GM21367 (cell line): ENCODE measurements around the gene PTCSC3.
"Not testable (repeated sequence)": the region's sequence is repeated elsewhere in the genome, so short reads cannot be mapped to it uniquely, and the experiment has no call there.

Experiments used
- ATAC-seq: cut with Tn5 transposase; IDR thresholded peaks from one replicate; pipeline ENCODE4 v1.9.1; 2021; ENCODE audit not compliant: unreplicated experiment

The PTCSC3 gene

GRCh38 chr14:36174767-36175424 lies 1.6 kb downstream of the PTCSC3 start:
- ATAC-seq: no peak

GRCh38 chr14:36173161-36173560 lies 3.4 kb downstream of the PTCSC3 start:
- ATAC-seq: no peak

- ATAC-seq: no peak
These were observed 4.9 kb downstream of the PTCSC3 start for GRCh38 chr14:36171607-36172006.

GRCh38 chr14:36167431-36167830 lies 9.1 kb downstream of the PTCSC3 start:
- no peak for ATAC-seq

GRCh38 chr14:36163451-36163850 lies 13.1 kb downstream of the PTCSC3 start:
- no peak for ATAC-seq

- no peak for ATAC-seq
These were observed 14.3 kb downstream of the PTCSC3 start for GRCh38 chr14:36162267-36162666.

GRCh38 chr14:36161776-36162175 lies 14.7 kb downstream of the PTCSC3 start:
- no peak for ATAC-seq

GRCh38 chr14:36151335-36151734 lies 25.2 kb downstream of the PTCSC3 start:
- no peak for ATAC-seq

- ATAC-seq: no peak
These were observed 42.5 kb downstream of the PTCSC3 start for GRCh38 chr14:36134038-36134437.

- no peak for ATAC-seq
These were observed 43.7 kb downstream of the PTCSC3 start for GRCh38 chr14:36132826-36133225.

GRCh38 chr14:36130186-36130585 lies 46.3 kb downstream of the PTCSC3 start:
- ATAC-seq: no peak

- ATAC-seq: no peak
These were observed 47.3 kb downstream of the PTCSC3 start for GRCh38 chr14:36129181-36129580.

GRCh38 chr14:36113341-36113740 lies 63.2 kb downstream of the PTCSC3 start:
- ATAC-seq: no peak

GRCh38 chr14:36111822-36112583 lies 64.5 kb downstream of the PTCSC3 start:
- ATAC-seq: no peak

- no peak for ATAC-seq
These were observed 71.1 kb downstream of the PTCSC3 start for GRCh38 chr14:36105401-36105800.

GRCh38 chr14:36104258-36104657 lies 72.3 kb downstream of the PTCSC3 start:
- not testable (repeated sequence) for ATAC-seq

GRCh38 chr14:36099619-36100018 lies 76.9 kb downstream of the PTCSC3 start:
- ATAC-seq: no peak

GRCh38 chr14:36097356-36097755 lies 79.2 kb downstream of the PTCSC3 start:
- ATAC-seq: no peak

GRCh38 chr14:36096090-36096489 lies 80.4 kb downstream of the PTCSC3 start:
- no peak for ATAC-seq

GRCh38 chr14:36094963-36095362 lies 81.6 kb downstream of the PTCSC3 start:
- no peak for ATAC-seq

- peak; percentile 82 for ATAC-seq
These were observed 85.4 kb downstream of the PTCSC3 start for GRCh38 chr14:36091096-36091495.

- ATAC-seq: no peak
These were observed 89.1 kb downstream of the PTCSC3 start for GRCh38 chr14:36087411-36087810.
